ENCODE results near the gene AIDA. TPM values are rescaled to one million over a fixed set of nuclear protein-coding genes. Genes with fewer than 3 reads are reported as not detected.

Gene AIDA
- total and polyA plus RNA-seq, 2 experiments from 2014 or later, result 51.1 to 103 TPM

- Histone ChIP-seq H3K36me3 (ENCODE audit: insufficient read depth) (peaks cover 44% of the 10 kb centered on the region), H3K9me2 (ENCODE audit: insufficient read depth) (no peaks in the 10 kb centered on the region), H3K27ac (ENCODE audit: low read depth) (no peak overlapping the region), H4K20me1 (replicated peaks; ENCODE audit: insufficient read depth) (peaks cover 12% of the 10 kb centered on the region), H3K4me2 (no peak overlapping the region), H3F3A (replicated peaks; ENCODE audit: low read depth) (no peaks in the 10 kb centered on the region), H2AFZ (no peak overlapping the region), H3K79me2 (replicated peaks; ENCODE audit: insufficient read depth) (no peaks in the 10 kb centered on the region), H3K4me1 (ENCODE audit: insufficient read depth) (no peaks in the 10 kb centered on the region), H3K4me3 (no peak overlapping the region), H3K27me3 (ENCODE audit: insufficient read depth) (no peaks in the 10 kb centered on the region)
- H3K27ac Mint-ChIP-seq, result no peak overlapping the region
- no peaks in the 10 kb centered on the region for H3K27me3 Mint-ChIP-seq (ENCODE audit: insufficient read depth, low read depth, poor library complexity)
- ATAC-seq, result no peak
- no peak for DNase-seq (ENCODE audit: low spot score)
- H3K4me1 Mint-ChIP-seq, result no peaks in the 10 kb centered on the region
- no peak overlapping the region for H3K4me3 Mint-ChIP-seq
- no peaks in the 10 kb centered on the region; the same call in 2 of the 3 replicates for H3K9me3 Mint-ChIP-seq
- H3K36me3 Mint-ChIP-seq (ENCODE audit: low read depth), result peaks cover 60% of the 10 kb centered on the region
- TF ChIP-seq, protein P1, sequence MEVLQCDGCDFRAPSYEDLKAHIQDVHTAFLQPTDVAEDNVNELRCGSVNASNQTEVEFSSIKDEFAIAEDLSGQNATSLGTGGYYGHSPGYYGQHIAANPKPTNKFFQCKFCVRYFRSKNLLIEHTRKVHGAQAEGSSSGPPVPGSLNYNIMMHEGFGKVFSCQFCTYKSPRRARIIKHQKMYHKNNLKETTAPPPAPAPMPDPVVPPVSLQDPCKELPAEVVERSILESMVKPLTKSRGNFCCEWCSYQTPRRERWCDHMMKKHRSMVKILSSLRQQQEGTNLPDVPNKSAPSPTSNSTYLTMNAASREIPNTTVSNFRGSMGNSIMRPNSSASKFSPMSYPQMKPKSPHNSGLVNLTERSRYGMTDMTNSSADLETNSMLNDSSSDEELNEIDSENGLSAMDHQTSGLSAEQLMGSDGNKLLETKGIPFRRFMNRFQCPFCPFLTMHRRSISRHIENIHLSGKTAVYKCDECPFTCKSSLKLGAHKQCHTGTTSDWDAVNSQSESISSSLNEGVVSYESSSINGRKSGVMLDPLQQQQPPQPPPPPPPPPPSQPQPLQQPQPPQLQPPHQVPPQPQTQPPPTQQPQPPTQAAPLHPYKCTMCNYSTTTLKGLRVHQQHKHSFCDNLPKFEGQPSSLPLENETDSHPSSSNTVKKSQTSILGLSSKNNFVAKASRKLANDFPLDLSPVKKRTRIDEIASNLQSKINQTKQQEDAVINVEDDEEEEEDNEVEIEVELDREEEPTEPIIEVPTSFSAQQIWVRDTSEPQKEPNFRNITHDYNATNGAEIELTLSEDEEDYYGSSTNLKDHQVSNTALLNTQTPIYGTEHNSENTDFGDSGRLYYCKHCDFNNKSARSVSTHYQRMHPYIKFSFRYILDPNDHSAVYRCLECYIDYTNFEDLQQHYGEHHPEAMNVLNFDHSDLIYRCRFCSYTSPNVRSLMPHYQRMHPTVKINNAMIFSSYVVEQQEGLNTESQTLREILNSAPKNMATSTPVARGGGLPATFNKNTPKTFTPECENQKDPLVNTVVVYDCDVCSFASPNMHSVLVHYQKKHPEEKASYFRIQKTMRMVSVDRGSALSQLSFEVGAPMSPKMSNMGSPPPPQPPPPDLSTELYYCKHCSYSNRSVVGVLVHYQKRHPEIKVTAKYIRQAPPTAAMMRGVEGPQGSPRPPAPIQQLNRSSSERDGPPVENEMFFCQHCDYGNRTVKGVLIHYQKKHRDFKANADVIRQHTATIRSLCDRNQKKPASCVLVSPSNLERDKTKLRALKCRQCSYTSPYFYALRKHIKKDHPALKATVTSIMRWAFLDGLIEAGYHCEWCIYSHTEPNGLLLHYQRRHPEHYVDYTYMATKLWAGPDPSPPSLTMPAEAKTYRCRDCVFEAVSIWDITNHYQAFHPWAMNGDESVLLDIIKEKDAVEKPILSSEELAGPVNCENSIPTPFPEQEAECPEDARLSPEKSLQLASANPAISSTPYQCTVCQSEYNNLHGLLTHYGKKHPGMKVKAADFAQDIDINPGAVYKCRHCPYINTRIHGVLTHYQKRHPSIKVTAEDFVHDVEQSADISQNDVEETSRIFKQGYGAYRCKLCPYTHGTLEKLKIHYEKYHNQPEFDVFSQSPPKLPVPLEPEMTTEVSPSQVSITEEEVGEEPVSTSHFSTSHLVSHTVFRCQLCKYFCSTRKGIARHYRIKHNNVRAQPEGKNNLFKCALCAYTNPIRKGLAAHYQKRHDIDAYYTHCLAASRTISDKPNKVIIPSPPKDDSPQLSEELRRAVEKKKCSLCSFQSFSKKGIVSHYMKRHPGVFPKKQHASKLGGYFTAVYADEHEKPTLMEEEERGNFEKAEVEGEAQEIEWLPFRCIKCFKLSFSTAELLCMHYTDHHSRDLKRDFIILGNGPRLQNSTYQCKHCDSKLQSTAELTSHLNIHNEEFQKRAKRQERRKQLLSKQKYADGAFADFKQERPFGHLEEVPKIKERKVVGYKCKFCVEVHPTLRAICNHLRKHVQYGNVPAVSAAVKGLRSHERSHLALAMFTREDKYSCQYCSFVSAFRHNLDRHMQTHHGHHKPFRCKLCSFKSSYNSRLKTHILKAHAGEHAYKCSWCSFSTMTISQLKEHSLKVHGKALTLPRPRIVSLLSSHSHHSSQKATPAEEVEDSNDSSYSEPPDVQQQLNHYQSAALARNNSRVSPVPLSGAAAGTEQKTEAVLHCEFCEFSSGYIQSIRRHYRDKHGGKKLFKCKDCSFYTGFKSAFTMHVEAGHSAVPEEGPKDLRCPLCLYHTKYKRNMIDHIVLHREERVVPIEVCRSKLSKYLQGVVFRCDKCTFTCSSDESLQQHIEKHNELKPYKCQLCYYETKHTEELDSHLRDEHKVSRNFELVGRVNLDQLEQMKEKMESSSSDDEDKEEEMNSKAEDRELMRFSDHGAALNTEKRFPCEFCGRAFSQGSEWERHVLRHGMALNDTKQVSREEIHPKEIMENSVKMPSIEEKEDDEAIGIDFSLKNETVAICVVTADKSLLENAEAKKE (CRISPR knock-in tag; IDR thresholded peaks at IDR 0.05), result no peak
- TF ChIP-seq STAT1 (IDR thresholded peaks at IDR 0.05; ENCODE audit: unreplicated experiment), result no peak
Measured at GRCh38 chr1:222631611-222632208, 80.6 kb downstream of the AIDA start.

- Mint-ChIP-seq H3K27me3 (ENCODE audit: insufficient read depth, low read depth, poor library complexity) (no peaks in the 10 kb centered on the region), H3K27ac (no peak overlapping the region), H3K36me3 (ENCODE audit: low read depth) (peaks cover 54% of the 10 kb centered on the region), H3K4me1 (no peaks in the 10 kb centered on the region), H3K4me3 (no peak overlapping the region), H3K9me3 (no peaks in the 10 kb centered on the region)
- no peak overlapping the region for H3K4me3 ChIP-seq
- no peaks in the 10 kb centered on the region for H3K9me2 ChIP-seq (ENCODE audit: insufficient read depth)
- H3K27me3 ChIP-seq (ENCODE audit: insufficient read depth), result no peaks in the 10 kb centered on the region
- H3F3A ChIP-seq (replicated peaks; ENCODE audit: low read depth), result no peaks in the 10 kb centered on the region
- H2AFZ ChIP-seq, result no peak overlapping the region
- H3K36me3 ChIP-seq (ENCODE audit: insufficient read depth), result peaks cover 46% of the 10 kb centered on the region
- H3K4me1 ChIP-seq (ENCODE audit: insufficient read depth), result no peaks in the 10 kb centered on the region
- peaks cover 12% of the 10 kb centered on the region for H4K20me1 ChIP-seq (replicated peaks; ENCODE audit: insufficient read depth)
- no peak for DNase-seq (ENCODE audit: low spot score)
- H3K4me2 ChIP-seq, result no peak overlapping the region
- no peak for TF ChIP-seq EZH2 (IDR thresholded peaks at IDR 0.05; ENCODE audit: low read depth, unreplicated experiment)
- no peak overlapping the region for H3K27ac ChIP-seq (ENCODE audit: low read depth)
- H3K79me2 ChIP-seq (replicated peaks; ENCODE audit: insufficient read depth), result no peaks in the 10 kb centered on the region
- no peak for ATAC-seq
Measured at GRCh38 chr1:222629921-222630535, 82.3 kb downstream of the AIDA start.

Data from GM23338 (cell line).